A673 (cell line): ENCODE results near the gene MS4A15.

Experiments
- EZH2 ChIP-seq: fragments of 200-600 bp; sonication (generic); IDR thresholded peaks from 2 replicates; pipeline ENCODE4 v1.6.1; 2017; ENCODE audit warnings: borderline replicate concordance, low read depth, mild to moderate bottlenecking, mixed read lengths, antibody characterized with exemption, low read length; ENCODE audit not compliant: poor library complexity, severe bottlenecking
- TF ChIP-seq, protein P1 (sequence below): fragments of 300-800, 200-600 bp; sonication (generic); conservative IDR thresholded peaks from 2 replicates; pipeline ENCODE4 v1.5.1; 2017; ENCODE audit warnings: low read depth, mild to moderate bottlenecking, antibody characterized with exemption, low read length, moderate library complexity, mixed read lengths

DNA sequence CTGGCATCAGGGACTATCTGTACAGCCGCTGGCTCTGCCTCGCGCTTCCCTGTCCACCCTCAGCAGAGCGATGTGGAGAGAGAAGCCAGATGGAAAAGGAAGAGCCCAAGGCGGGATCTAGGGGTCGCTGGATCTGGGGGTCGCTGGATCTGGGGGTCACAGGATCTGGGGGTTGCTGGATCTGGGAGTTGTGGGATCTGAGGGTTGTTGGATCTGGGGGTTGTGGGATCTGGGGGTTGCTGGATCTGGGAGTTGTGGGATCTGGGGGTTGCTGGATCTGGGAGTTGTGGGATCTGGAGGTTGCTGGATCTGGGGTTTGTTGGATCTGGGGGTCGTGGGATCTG is 26.4 kb downstream of the MS4A15 start:
- TF ChIP-seq, protein P1, sequence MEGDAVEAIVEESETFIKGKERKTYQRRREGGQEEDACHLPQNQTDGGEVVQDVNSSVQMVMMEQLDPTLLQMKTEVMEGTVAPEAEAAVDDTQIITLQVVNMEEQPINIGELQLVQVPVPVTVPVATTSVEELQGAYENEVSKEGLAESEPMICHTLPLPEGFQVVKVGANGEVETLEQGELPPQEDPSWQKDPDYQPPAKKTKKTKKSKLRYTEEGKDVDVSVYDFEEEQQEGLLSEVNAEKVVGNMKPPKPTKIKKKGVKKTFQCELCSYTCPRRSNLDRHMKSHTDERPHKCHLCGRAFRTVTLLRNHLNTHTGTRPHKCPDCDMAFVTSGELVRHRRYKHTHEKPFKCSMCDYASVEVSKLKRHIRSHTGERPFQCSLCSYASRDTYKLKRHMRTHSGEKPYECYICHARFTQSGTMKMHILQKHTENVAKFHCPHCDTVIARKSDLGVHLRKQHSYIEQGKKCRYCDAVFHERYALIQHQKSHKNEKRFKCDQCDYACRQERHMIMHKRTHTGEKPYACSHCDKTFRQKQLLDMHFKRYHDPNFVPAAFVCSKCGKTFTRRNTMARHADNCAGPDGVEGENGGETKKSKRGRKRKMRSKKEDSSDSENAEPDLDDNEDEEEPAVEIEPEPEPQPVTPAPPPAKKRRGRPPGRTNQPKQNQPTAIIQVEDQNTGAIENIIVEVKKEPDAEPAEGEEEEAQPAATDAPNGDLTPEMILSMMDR, result no peak
- no peak for TF ChIP-seq EZH2
